ENCODE data around the gene BLMH.

BLMH gene

DNA sequence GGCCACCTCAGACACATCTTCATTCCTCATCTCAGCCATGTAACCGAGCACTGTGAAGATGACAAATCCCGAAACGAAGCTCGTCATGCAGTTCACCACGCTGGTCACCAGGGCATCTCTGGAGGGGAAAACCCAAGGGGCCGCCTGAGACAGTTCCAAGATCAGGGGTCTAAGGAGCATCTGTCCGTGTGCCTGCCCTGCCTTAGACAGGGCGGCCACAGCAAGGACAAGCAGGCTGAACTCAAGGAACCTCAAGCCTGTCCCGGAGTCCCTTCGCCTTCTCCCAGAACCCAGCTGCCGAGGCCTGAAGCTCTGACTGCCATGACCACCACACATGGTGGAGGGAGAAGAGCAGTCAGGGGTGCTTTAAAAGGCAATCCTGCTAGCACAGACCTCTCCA lies 79.0 kb downstream of the BLMH start:
- TF ChIP-seq, protein P1, sequence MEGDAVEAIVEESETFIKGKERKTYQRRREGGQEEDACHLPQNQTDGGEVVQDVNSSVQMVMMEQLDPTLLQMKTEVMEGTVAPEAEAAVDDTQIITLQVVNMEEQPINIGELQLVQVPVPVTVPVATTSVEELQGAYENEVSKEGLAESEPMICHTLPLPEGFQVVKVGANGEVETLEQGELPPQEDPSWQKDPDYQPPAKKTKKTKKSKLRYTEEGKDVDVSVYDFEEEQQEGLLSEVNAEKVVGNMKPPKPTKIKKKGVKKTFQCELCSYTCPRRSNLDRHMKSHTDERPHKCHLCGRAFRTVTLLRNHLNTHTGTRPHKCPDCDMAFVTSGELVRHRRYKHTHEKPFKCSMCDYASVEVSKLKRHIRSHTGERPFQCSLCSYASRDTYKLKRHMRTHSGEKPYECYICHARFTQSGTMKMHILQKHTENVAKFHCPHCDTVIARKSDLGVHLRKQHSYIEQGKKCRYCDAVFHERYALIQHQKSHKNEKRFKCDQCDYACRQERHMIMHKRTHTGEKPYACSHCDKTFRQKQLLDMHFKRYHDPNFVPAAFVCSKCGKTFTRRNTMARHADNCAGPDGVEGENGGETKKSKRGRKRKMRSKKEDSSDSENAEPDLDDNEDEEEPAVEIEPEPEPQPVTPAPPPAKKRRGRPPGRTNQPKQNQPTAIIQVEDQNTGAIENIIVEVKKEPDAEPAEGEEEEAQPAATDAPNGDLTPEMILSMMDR (IDR thresholded peaks at IDR 0.05; ENCODE audit: low read depth, low read length, missing control alignments) = no peak
- no peak overlapping the region for H3K4me3 ChIP-seq (replicated peaks; ENCODE audit: low read depth, low read length)
- no peak for DNase-seq (ENCODE audit: extremely low read depth, low read depth)

DNA sequence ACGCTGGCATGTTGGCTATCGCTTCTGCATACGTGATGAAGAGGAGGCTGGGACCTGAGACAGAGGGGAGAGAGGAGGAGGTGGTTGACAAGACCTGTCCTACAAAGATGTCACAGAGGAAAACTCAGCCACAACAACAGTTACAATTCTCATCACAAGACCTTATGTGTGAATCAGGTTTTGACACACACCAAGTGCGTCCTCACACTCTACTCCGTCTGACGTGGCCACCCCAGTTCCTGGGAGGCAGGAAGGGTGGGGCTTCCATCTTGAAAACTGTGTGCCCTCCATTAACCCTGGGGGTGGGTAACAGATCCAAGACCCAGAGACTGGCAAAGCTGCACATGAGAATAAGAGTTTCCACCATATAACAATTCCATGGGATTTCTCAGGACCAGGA lies 80.4 kb downstream of the BLMH start:
- no peak overlapping the region for H3K4me3 ChIP-seq (replicated peaks; ENCODE audit: low read depth, low read length)
- TF ChIP-seq, protein P1 (IDR thresholded peaks at IDR 0.05; ENCODE audit: low read depth, low read length, missing control alignments) = no peak
- no peak for DNase-seq (ENCODE audit: extremely low read depth, low read depth)

DNA sequence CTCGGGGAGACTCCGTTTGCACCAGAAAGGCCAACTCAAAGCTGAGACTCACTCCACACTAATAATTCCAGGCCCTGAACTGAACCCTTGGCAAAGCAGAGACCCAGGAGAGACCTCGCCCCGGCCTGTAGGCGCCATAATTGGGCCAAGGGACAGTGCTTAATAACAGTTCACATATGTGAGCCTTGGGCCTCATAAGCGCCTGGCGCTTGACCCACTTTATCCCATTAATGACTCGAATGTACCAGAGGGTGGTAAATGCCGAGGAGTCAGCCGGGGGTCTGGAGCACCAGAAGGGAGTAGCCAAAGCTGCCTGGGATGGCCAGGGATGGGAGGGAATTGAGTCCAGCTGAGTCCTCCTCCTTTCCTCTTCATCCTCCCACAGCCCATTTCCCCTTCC lies 80.8 kb downstream of the BLMH start:
- TF ChIP-seq, protein P1 (IDR thresholded peaks at IDR 0.05; ENCODE audit: low read depth, low read length, missing control alignments) = no peak
- DNase-seq (ENCODE audit: extremely low read depth, low read depth) = no peak
- no peak overlapping the region for H3K4me3 ChIP-seq (replicated peaks; ENCODE audit: low read depth, low read length)

DNA sequence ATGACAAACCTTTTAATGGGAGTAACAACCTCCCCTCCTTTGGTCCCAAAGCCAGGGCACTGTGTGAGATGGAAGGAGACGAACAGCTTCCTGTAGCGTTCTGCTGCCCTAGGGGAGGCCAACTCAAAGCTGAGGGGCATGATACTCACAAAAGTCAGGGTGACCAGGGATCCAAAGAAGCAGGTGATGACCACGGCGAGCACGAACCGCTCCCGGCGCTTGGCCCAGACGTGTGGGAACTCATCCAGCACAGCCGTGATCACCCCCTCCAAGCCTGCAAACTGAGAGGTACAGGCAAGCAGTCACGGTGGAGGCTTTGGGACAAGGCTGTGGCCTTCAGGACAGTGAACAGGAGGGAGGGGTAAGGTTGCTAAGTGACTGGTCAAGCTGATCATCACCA lies 81.4 kb downstream of the BLMH start:
- no peak overlapping the region for H3K4me3 ChIP-seq (replicated peaks; ENCODE audit: low read depth, low read length)
- TF ChIP-seq, protein P1 (IDR thresholded peaks at IDR 0.05; ENCODE audit: low read depth, low read length, missing control alignments) = no peak
- DNase-seq (ENCODE audit: extremely low read depth, low read depth) = no peak

DNA sequence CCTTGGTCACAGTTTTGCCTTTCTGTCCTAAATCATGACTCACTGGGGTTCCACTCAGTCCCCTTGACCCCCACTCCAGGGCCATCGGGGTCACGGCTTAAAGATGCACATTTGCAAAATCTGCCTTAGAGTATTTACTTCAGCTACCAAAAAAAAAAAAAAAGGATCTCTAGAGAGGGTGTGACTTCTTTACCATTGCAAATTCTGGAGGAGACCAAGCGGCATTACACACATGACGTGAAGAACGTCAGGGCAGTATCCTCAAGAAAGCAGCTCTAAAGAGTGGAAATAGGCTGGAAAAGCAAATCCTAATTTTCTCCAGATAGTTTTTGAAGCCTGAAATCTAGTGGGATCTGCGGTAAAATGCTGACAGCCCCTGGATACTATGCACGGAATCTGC lies 81.8 kb downstream of the BLMH start:
- no peak for DNase-seq (ENCODE audit: extremely low read depth, low read depth)
- TF ChIP-seq, protein P1 (IDR thresholded peaks at IDR 0.05; ENCODE audit: low read depth, low read length, missing control alignments) = no peak
- H3K4me3 ChIP-seq (replicated peaks; ENCODE audit: low read depth, low read length) = no peak overlapping the region

DNA sequence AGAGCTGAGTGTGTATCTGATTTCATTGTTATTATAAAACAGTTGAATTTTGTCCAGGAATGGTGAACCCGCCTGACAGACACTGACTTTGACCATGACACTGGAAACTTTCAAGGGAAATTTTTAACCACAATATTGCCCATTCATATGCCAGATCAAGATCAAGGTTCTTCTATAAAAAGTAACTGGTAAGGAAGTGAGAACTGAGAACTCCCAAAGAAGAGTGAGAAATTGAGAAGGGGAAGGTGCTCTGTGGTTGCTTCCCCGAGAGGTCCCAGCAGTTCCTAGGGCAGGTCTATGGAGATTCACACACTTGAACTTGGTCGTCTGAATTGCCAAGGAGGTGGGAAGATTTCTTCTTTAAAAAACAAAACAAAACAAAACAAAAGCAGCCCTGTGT lies 83.5 kb downstream of the BLMH start:
- TF ChIP-seq, protein P1 (IDR thresholded peaks at IDR 0.05; ENCODE audit: low read depth, low read length, missing control alignments) = no peak
- no peak for DNase-seq (ENCODE audit: extremely low read depth, low read depth)
- no peak overlapping the region for H3K4me3 ChIP-seq (replicated peaks; ENCODE audit: low read depth, low read length)

DNA sequence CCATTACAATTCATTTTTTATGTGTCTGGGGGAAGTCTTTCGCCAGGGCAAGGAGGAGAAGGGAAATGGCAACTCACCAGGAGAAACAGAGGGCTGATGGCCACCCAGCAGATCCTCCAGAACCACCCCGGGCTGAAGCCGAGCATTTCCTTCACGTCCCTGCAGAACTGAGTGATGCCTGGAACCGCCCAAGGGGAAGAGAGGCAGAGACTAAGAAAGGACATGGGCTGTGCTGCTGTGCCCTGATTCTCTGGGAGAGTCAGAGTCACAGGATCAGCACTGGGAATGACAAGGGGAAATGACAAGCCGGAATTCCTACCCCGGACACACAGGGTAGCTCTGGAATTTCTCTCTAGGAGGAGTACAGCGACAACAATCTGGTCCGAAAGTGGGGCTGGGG lies 84.1 kb downstream of the BLMH start:
- no peak for DNase-seq (ENCODE audit: extremely low read depth, low read depth)
- TF ChIP-seq, protein P1 (IDR thresholded peaks at IDR 0.05; ENCODE audit: low read depth, low read length, missing control alignments) = no peak

More for the DNA sequence above, 84.1 kb downstream of the BLMH start:
- no peak overlapping the region for H3K4me3 ChIP-seq (replicated peaks; ENCODE audit: low read depth, low read length)

Measured in HFF-Myc (cell line).